GM12864 (cell line): ENCODE measurements around the gene DDX56.
"Not testable (repeated sequence)": the region's sequence is repeated elsewhere in the genome, so short reads cannot be mapped to it uniquely, and the experiment has no call there.

Source experiments
- DNase-seq: peaks from one replicate; pipeline ENCODE4 v3.0.0-alpha.2; 2011; ENCODE audit warnings: low read depth
- H3K4me3 ChIP-seq: 2 replicates; pipeline ENCODE4 v1.5.1; 2011; ENCODE audit warnings: mild to moderate bottlenecking, low read depth, low read length, control low read depth
- TF ChIP-seq, protein P1 (sequence below): IDR thresholded peaks from 2 replicates; pipeline ENCODE4 v1.5.1; 2011; ENCODE audit warnings: low read depth, mild to moderate bottlenecking, moderate library complexity, low read length, control low read depth, inconsistent platforms; ENCODE audit errors: missing control alignments

The DDX56 gene

DNA sequence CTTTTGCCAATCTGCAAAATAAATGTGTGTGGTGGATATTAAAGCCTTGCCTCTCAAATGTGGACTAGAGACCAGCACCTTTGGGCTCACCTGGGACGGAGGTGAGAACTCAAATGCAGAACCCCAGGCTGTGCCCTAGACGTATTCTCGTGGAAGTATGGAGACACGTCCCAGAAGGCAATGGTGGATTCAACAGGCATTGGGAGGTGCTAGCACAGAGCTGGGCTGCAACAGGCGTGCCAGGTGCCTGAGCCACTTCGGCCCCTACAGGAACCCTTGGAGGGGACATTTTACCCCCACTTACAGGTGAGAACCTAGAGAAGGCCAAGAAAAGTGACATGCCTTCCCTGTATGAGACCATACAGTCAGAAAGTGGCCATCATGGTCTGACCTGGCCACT lies 12.2 kb downstream of the DDX56 start:
- H3K4me3 ChIP-seq = no peak overlapping the region
- DNase-seq = no peak
- TF ChIP-seq, protein P1, sequence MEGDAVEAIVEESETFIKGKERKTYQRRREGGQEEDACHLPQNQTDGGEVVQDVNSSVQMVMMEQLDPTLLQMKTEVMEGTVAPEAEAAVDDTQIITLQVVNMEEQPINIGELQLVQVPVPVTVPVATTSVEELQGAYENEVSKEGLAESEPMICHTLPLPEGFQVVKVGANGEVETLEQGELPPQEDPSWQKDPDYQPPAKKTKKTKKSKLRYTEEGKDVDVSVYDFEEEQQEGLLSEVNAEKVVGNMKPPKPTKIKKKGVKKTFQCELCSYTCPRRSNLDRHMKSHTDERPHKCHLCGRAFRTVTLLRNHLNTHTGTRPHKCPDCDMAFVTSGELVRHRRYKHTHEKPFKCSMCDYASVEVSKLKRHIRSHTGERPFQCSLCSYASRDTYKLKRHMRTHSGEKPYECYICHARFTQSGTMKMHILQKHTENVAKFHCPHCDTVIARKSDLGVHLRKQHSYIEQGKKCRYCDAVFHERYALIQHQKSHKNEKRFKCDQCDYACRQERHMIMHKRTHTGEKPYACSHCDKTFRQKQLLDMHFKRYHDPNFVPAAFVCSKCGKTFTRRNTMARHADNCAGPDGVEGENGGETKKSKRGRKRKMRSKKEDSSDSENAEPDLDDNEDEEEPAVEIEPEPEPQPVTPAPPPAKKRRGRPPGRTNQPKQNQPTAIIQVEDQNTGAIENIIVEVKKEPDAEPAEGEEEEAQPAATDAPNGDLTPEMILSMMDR = no peak

DNA sequence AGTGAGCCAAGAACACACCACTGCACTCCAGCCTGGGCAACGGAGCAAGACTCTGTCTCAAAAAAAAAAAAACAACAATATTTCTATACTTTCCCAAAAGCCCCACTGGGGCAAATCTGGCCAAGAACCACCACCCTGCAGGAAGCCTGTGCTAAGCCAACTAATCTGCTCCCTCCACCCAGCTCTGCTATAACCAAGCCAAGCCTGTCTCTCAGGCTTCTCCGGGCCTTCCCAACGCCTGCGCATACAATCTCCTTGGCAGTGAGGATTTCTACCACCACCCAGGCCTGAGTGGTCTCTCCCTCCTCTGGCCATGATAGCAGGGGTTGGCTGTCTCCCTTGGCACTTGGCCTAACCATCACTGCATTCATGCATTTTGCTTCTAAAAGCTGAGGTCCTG lies 14.2 kb downstream of the DDX56 start:
- DNase-seq = no peak
- TF ChIP-seq, protein P1 = no peak
- no peak overlapping the region for H3K4me3 ChIP-seq

DNA sequence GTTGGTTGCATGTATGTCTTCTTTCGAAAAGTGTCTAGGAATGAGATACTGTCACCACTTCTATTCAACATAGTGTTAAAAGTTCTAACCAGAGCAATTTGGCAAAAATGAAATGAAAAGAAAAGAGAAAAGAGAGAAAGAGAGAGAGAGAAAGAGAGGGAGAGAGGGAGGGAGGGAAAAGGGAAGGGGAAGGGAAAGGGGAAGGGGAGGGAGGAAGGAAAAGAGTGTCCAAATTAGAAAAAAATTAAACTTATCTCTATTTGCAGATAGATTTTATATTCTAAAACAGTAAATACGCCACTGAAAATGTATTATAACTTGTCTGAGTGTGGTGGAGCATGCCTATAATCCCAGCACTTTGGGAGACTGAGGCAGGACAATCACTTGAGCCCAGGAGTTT lies 16.2 kb downstream of the DDX56 start:
- no peak for DNase-seq
- no peak overlapping the region for H3K4me3 ChIP-seq
- TF ChIP-seq, protein P1 = no peak

DNA sequence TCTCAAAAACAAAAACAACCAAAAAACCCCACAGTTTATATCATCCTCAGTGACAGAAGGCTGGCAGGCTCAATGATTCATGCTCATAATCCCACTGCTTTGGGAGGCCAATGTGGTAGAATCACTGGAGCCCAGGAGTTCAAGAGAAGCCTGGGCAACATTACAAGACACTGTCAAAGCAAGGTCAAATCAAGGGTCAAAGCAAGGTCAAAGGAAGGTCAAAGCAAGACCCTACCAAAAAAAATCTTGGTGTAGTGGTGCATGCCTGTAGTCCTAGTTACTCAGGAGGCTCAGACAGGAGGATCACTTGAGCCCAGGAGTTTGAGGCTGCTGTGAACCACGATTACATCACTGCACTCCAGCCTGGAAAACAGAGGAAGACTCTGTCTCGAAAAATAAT lies 18.4 kb downstream of the DDX56 start:
- DNase-seq = no peak
- TF ChIP-seq, protein P1 = no peak
- no peak overlapping the region for H3K4me3 ChIP-seq

DNA sequence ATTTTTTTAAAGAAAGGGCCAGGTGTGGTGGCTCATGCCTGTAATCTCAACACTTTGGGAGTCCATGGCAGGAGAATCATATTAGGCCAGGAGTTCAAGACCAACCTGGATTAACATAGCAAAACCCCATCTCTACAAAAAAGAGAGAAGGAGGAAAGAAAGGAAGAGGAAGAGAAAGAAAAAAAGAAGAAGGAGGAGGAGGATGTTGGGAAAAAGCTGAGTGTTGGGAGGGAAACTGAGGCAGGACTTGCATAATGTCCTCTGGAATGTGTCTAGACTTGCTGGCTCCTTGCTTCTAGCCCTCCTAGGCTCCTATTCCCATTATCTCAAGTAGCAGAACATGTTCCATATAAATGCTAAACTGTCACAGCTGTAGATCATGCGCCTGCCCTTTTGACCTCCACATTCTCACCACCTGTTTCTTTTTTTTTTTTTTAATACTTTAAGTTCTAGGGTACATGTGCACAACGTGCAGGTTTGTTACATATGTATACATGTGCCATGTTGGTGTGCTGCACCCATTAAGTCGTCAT lies 21.2 kb downstream of the DDX56 start:
- DNase-seq, H3K4me3 ChIP-seq: not testable (repeated sequence)

DNA sequence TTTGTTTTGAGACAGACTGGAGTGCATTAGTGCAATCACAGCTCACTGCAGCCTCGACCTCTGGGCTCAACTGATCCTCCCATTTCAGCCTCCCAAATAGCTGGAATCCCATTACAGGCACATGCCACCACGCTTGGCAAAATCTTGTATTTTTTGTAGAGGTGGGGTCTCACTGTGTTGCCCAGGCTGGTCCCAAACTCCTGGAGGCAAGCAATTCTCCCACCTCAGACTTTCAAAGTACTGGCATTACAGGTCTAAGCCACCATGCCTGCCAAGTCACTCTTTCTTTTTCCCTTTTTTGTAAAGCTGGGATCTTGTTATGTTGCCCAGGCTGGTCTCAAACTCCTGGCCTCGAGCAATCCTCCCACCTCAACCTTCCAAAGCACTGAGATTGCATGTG lies 24.3 kb downstream of the DDX56 start:
- no peak overlapping the region for H3K4me3 ChIP-seq

DNA sequence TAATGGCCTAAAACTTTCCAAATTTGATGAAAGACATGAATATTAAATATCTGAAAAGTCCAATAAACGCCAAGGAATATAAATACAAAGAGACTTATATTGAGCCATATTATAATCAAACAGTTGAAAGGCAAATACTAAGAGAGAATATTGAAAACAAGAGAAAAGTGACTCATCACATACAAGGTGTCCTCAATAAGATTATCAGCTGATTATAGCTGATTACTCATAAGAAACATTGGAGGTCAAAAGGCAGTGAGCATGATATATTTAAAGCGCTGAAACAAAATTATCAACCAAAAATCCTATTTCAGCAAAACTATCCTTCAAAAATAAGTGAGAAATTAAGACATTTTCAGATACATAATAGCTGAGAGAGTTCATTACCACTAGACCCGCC lies 24.8 kb downstream of the DDX56 start:
- H3K4me3 ChIP-seq = no peak overlapping the region
- DNase-seq = no peak
- TF ChIP-seq, protein P1 = no peak

More for the DNA sequence above, 24.3 kb downstream of the DDX56 start:
- TF ChIP-seq, protein P1 = no peak
- DNase-seq = no peak
